Mammary epithelial cell (primary cell): ENCODE results near the gene NTRK1.

Experiments
- CTCF ChIP-seq, 2 donors: IDR thresholded peaks in 1 of 2; conservative IDR thresholded peaks in 1 of 2; 2 replicates each; pipeline ENCODE4 v1.5.1; 2011 to 2012; ENCODE audit warnings: inconsistent platforms in 2 of 2, low read length in 2 of 2, mild to moderate bottlenecking in 2 of 2, control low read depth in 1 of 2, low read depth in 1 of 2; ENCODE audit not compliant: insufficient read depth in 1 of 2; ENCODE audit errors: extremely low read depth in 1 of 2
- EZH2 ChIP-seq: IDR thresholded peaks from 2 replicates; pipeline ENCODE4 v1.6.1; 2012; ENCODE audit warnings: low read length, inconsistent platforms, borderline replicate concordance

- no peak for TF ChIP-seq CTCF (conservative IDR thresholded peaks at IDR 0.05 in 1 of 2, IDR thresholded peaks at IDR 0.05 in 1 of 2; ENCODE audit: extremely low read depth in 1 of 2, insufficient read depth in 1 of 2, low read depth in 1 of 2, low read length in 2 of 2)
- no peak for TF ChIP-seq EZH2
Observed at GRCh38 chr1:156885314-156885713, 24.6 kb downstream of the NTRK1 start.
